Measurements from ENCODE around the gene SPESP1. TPM values are rescaled to one million over a fixed set of nuclear protein-coding genes. Genes with fewer than 3 reads are reported as not detected.
"Not testable (repeated sequence)": the region's sequence is repeated elsewhere in the genome, so short reads cannot be mapped to it uniquely, and the experiment has no call there.

Gene SPESP1
- total RNA-seq, 1 donor from 2014 or later: 1.2 TPM

GRCh38 chr15:68921926-68922325 lies 8.4 kb upstream of the SPESP1 start:
- no peaks in the 10 kb centered on the region for H3K9me3 Mint-ChIP-seq
- no peak overlapping the region for H3K27ac Mint-ChIP-seq
- no peak overlapping the region for H3K4me3 Mint-ChIP-seq
- no peak for DNase-seq (ENCODE audit: low spot score)
- H3K27me3 Mint-ChIP-seq (ENCODE audit: insufficient read depth): peaks cover 15% of the 10 kb centered on the region
- H3K36me3 Mint-ChIP-seq (ENCODE audit: low read depth): no peaks in the 10 kb centered on the region
- H3K4me1 Mint-ChIP-seq (ENCODE audit: low read depth): no peaks in the 10 kb centered on the region
- intact Hi-C loops (cut with micrococcal nuclease): no loop called here

- H3K36me3 Mint-ChIP-seq (ENCODE audit: low read depth): no peaks in the 10 kb centered on the region
- no peaks in the 10 kb centered on the region for H3K4me1 Mint-ChIP-seq (ENCODE audit: low read depth)
- no peaks in the 10 kb centered on the region for H3K9me3 Mint-ChIP-seq
These were observed 5.3 kb upstream of the SPESP1 start for GRCh38 chr15:68924866-68925560.

GRCh38 chr15:68933001-68933400 lies 2.7 kb downstream of the SPESP1 start:
- H3K4me3 Mint-ChIP-seq: no peak overlapping the region
- H3K27me3 Mint-ChIP-seq (ENCODE audit: insufficient read depth): peaks cover 7% of the 10 kb centered on the region
- H3K4me1 Mint-ChIP-seq (ENCODE audit: low read depth): no peaks in the 10 kb centered on the region
- no peak overlapping the region for H3K27ac Mint-ChIP-seq
- no peaks in the 10 kb centered on the region for H3K36me3 Mint-ChIP-seq (ENCODE audit: low read depth)
- intact Hi-C loops (cut with micrococcal nuclease): no loop called here
- DNase-seq (ENCODE audit: low spot score): no peak
- no peaks in the 10 kb centered on the region for H3K9me3 Mint-ChIP-seq

More at GRCh38 chr15:68924866-68925560, 5.3 kb upstream of the SPESP1 start:
- Mint-ChIP-seq H3K27me3 (ENCODE audit: insufficient read depth) (peaks cover 12% of the 10 kb centered on the region), H3K4me3 (no peak overlapping the region), H3K27ac (no peak overlapping the region)
- DNase-seq (ENCODE audit: low spot score): peak; percentile 33
- intact Hi-C loops (cut with micrococcal nuclease): loop anchor here (2.0 kb wide), 1 partner anchor 374 kb away; no protein-coding TSS in a partner anchor

GRCh38 chr15:68934341-68934740 lies 4.0 kb downstream of the SPESP1 start:
- H3K27ac Mint-ChIP-seq: no peak overlapping the region
- H3K27me3 Mint-ChIP-seq (ENCODE audit: insufficient read depth): peaks cover 12% of the 10 kb centered on the region
- H3K9me3 Mint-ChIP-seq: no peaks in the 10 kb centered on the region
- H3K36me3 Mint-ChIP-seq (ENCODE audit: low read depth): no peaks in the 10 kb centered on the region
- no peak overlapping the region for H3K4me3 Mint-ChIP-seq
- DNase-seq (ENCODE audit: low spot score): no peak
- H3K4me1 Mint-ChIP-seq (ENCODE audit: low read depth): no peaks in the 10 kb centered on the region
- intact Hi-C loops (cut with micrococcal nuclease): no loop called here

GRCh38 chr15:68935400-68935937 lies 5.1 kb downstream of the SPESP1 start:
- intact Hi-C loops (cut with micrococcal nuclease): no loop called here

GRCh38 chr15:68939501-68939900 lies 9.2 kb downstream of the SPESP1 start:
- peaks cover 18% of the 10 kb centered on the region for H3K27me3 Mint-ChIP-seq (ENCODE audit: insufficient read depth)
- intact Hi-C loops (cut with micrococcal nuclease): no loop called here
- no peak overlapping the region for H3K27ac Mint-ChIP-seq
- DNase-seq (ENCODE audit: low spot score): no peak
- H3K36me3 Mint-ChIP-seq (ENCODE audit: low read depth): no peaks in the 10 kb centered on the region
- H3K4me1 Mint-ChIP-seq (ENCODE audit: low read depth): no peaks in the 10 kb centered on the region
- no peaks in the 10 kb centered on the region for H3K9me3 Mint-ChIP-seq
- no peak overlapping the region for H3K4me3 Mint-ChIP-seq

More at GRCh38 chr15:68935400-68935937, 5.1 kb downstream of the SPESP1 start:
- Mint-ChIP-seq H3K4me1 (ENCODE audit: low read depth) (no peaks in the 10 kb centered on the region), H3K27ac (no peak overlapping the region), H3K36me3 (ENCODE audit: low read depth) (no peaks in the 10 kb centered on the region), H3K9me3 (no peaks in the 10 kb centered on the region), H3K27me3 (ENCODE audit: insufficient read depth) (peaks cover 18% of the 10 kb centered on the region), H3K4me3 (no peak overlapping the region)
- no peak for DNase-seq (ENCODE audit: low spot score)

GRCh38 chr15:68951813-68952212 lies 21.5 kb downstream of the SPESP1 start:
- no peak overlapping the region for H3K27ac Mint-ChIP-seq
- H3K4me3 Mint-ChIP-seq: no peak overlapping the region
- no peaks in the 10 kb centered on the region for H3K4me1 Mint-ChIP-seq (ENCODE audit: low read depth)
- H3K27me3 Mint-ChIP-seq (ENCODE audit: insufficient read depth): peaks cover 30% of the 10 kb centered on the region
- no peaks in the 10 kb centered on the region for H3K9me3 Mint-ChIP-seq
- no peaks in the 10 kb centered on the region for H3K36me3 Mint-ChIP-seq (ENCODE audit: low read depth)
- intact Hi-C loops (cut with micrococcal nuclease): no loop called here
- DNase-seq (ENCODE audit: low spot score): no peak

- Mint-ChIP-seq H3K27me3 (ENCODE audit: insufficient read depth) (peaks cover 40% of the 10 kb centered on the region), H3K4me3 (no peak overlapping the region), H3K4me1 (ENCODE audit: low read depth) (no peaks in the 10 kb centered on the region), H3K36me3 (ENCODE audit: low read depth) (no peaks in the 10 kb centered on the region), H3K9me3 (no peaks in the 10 kb centered on the region), H3K27ac (no peak overlapping the region)
- DNase-seq (ENCODE audit: low spot score): no peak
- intact Hi-C loops (cut with micrococcal nuclease): no loop called here
These were observed 27.4 kb downstream of the SPESP1 start for GRCh38 chr15:68957696-68958095.

GRCh38 chr15:68958597-68958996 lies 28.3 kb downstream of the SPESP1 start:
- intact Hi-C loops (cut with micrococcal nuclease): no loop called here
- Mint-ChIP-seq H3K9me3 (peaks cover 4% of the 10 kb centered on the region), H3K27me3 (ENCODE audit: insufficient read depth) (peaks cover 35% of the 10 kb centered on the region), H3K36me3 (ENCODE audit: low read depth) (no peaks in the 10 kb centered on the region), H3K27ac (no peak overlapping the region), H3K4me3 (no peak overlapping the region), H3K4me1 (ENCODE audit: low read depth) (no peaks in the 10 kb centered on the region)
- DNase-seq (ENCODE audit: low spot score): no peak

- peaks cover 14% of the 10 kb centered on the region for H3K27me3 Mint-ChIP-seq (ENCODE audit: insufficient read depth)
- no peaks in the 10 kb centered on the region for H3K36me3 Mint-ChIP-seq (ENCODE audit: low read depth)
- H3K9me3 Mint-ChIP-seq: peaks cover 4% of the 10 kb centered on the region
- intact Hi-C loops (cut with micrococcal nuclease): no loop called here
- no peak overlapping the region for H3K27ac Mint-ChIP-seq
- no peak overlapping the region for H3K4me3 Mint-ChIP-seq
- DNase-seq (ENCODE audit: low spot score): no peak
- no peaks in the 10 kb centered on the region for H3K4me1 Mint-ChIP-seq (ENCODE audit: low read depth)
These were observed 32.1 kb downstream of the SPESP1 start for GRCh38 chr15:68962465-68962864.

GRCh38 chr15:68963719-68964118 lies 33.4 kb downstream of the SPESP1 start:
- H3K4me3 Mint-ChIP-seq; H3K36me3 Mint-ChIP-seq (ENCODE audit: low read depth); intact Hi-C loops (cut with micrococcal nuclease); H3K27ac Mint-ChIP-seq; H3K4me1 Mint-ChIP-seq (ENCODE audit: low read depth); H3K9me3 Mint-ChIP-seq; DNase-seq (ENCODE audit: low spot score): not testable (repeated sequence)
- H3K27me3 Mint-ChIP-seq (ENCODE audit: insufficient read depth): peaks cover 17% of the 10 kb centered on the region

- intact Hi-C loops (cut with micrococcal nuclease): no loop called here
- H3K9me3 Mint-ChIP-seq: peaks cover 17% of the 10 kb centered on the region
- peaks cover 13% of the 10 kb centered on the region for H3K27me3 Mint-ChIP-seq (ENCODE audit: insufficient read depth)
- H3K4me1 Mint-ChIP-seq (ENCODE audit: low read depth): no peaks in the 10 kb centered on the region
- no peak overlapping the region for H3K4me3 Mint-ChIP-seq
- DNase-seq (ENCODE audit: low spot score): no peak
- no peaks in the 10 kb centered on the region for H3K36me3 Mint-ChIP-seq (ENCODE audit: low read depth)
- H3K27ac Mint-ChIP-seq: no peak overlapping the region
These were observed 36.7 kb downstream of the SPESP1 start for GRCh38 chr15:68966996-68967395.

- Mint-ChIP-seq H3K4me1 (ENCODE audit: low read depth) (no peaks in the 10 kb centered on the region), H3K27ac (no peak overlapping the region)
These were observed 37.6 kb downstream of the SPESP1 start for GRCh38 chr15:68967948-68968347.

More at GRCh38 chr15:68967948-68968347, 37.6 kb downstream of the SPESP1 start:
- Mint-ChIP-seq H3K27me3 (ENCODE audit: insufficient read depth) (peaks cover 10% of the 10 kb centered on the region), H3K9me3 (peaks cover 17% of the 10 kb centered on the region), H3K36me3 (ENCODE audit: low read depth) (no peaks in the 10 kb centered on the region), H3K4me3 (no peak overlapping the region)
- DNase-seq (ENCODE audit: low spot score): no peak
- intact Hi-C loops (cut with micrococcal nuclease): no loop called here

All from activated T-helper 1 cell treated with anti-CD3 and anti-CD28 coated beads, Interleukin-12 subunit alpha, Interleukin-12 subunit beta, Interleukin-2, Interleukin-4 antibody, amounts not matched to agents 30 ng/mL and 10 ng/mL and 1 ng/mL, durations not matched to agents 14 hours and 24 hours and 36 hours (primary cell).